B cell (primary cell): Measurements from ENCODE around the gene UBE2L5. TPM values are rescaled to one million over a fixed set of nuclear protein-coding genes. Genes with fewer than 3 reads are reported as not detected.

Experiments used
- ATAC-seq: fragments of 200-7000 bp; cut with Tn5 transposase; one replicate; pipeline ENCODE4 v1.10.0; 2021; ENCODE audit warnings: low read depth, mild to moderate bottlenecking, moderate number of reproducible peaks, moderate library complexity
- CTCF ChIA-PET: fragments of 350-600 bp; sonication (Branson Sonifier 250); formaldehyde crosslinking; loops from one replicate; lab custom pipeline; 2021; ENCODE audit warnings: antibody characterized with exemption, inconsistent platforms; lab: Charles Lee
- POLR2A ChIA-PET: fragments of 350-600 bp; sonication (Branson Sonifier 250); formaldehyde crosslinking; loops from one replicate; lab custom pipeline; 2021; ENCODE audit warnings: antibody characterized with exemption; lab: Charles Lee
- DNase-seq: peaks from one replicate; pipeline ENCODE4 v3.0.0; 2013
- H2AFZ ChIP-seq: 2 replicates; pipeline ENCODE4 v1.6.1; 2012; ENCODE audit warnings: mild to moderate bottlenecking, low read depth, low read length; ENCODE audit not compliant: insufficient read depth, poor library complexity, severe bottlenecking
- H3K27ac ChIP-seq, 2 donors: 1 replicate in 1 of 2; 2 replicates in 1 of 2; pipeline ENCODE4 v1.5.1; 2012 to 2013; ENCODE audit warnings: low read length in 2 of 2, mild to moderate bottlenecking in 2 of 2, moderate library complexity in 1 of 2
- H3K27me3 ChIP-seq, 4 experiments: fragments of 200-600 bp in 1 of 4; sonication (generic) in 1 of 4; replicated peaks in 1 of 4; 1 replicate in 2 of 4; 2 replicates in 2 of 4; pipeline versions ENCODE4 v1.6.1 to v1.7.0; 2013 to 2016; ENCODE audit warnings: low read length in 3 of 4, mild to moderate bottlenecking in 2 of 4, mixed read lengths in 1 of 4, moderate library complexity in 1 of 4; ENCODE audit not compliant: insufficient read depth in 4 of 4, control insufficient read depth in 3 of 4; ENCODE audit errors: control extremely low read depth in 1 of 4
- H3K36me3 ChIP-seq, 2 experiments: replicated peaks in 1 of 2; 1 replicate in 1 of 2; 2 replicates in 1 of 2; pipeline versions ENCODE4 v1.6.1 to v1.7.1; 2013; ENCODE audit warnings: low read length in 1 of 2; ENCODE audit not compliant: insufficient read depth in 2 of 2, control insufficient read depth in 1 of 2; ENCODE audit errors: control extremely low read depth in 1 of 2, extremely low read depth in 1 of 2
- H3K4me1 ChIP-seq, 2 donors: fragments of 200-600 bp in 1 of 2; sonication (generic) in 1 of 2; 1 replicate in 1 of 2; 2 replicates in 1 of 2; pipeline versions ENCODE4 v1.5.1 to v1.6.1; 2013 to 2017; ENCODE audit warnings: low read length in 2 of 2; ENCODE audit not compliant: control insufficient read depth in 2 of 2, insufficient read depth in 2 of 2
- H3K4me2 ChIP-seq: replicated peaks from 2 replicates; pipeline ENCODE3; 2012; ENCODE audit warnings: mild to moderate bottlenecking, low read depth, low read length; ENCODE audit not compliant: poor library complexity, severe bottlenecking
- H3K4me3 ChIP-seq, 5 experiments: fragments of 200-600 bp in 1 of 5; sonication (generic) in 1 of 5; 1 replicate in 3 of 5; 2 replicates in 2 of 5; pipeline versions ENCODE4 v1.5.1 to v1.7.0; 2011 to 2016; ENCODE audit warnings: low read length in 4 of 5, mild to moderate bottlenecking in 4 of 5, low read depth in 2 of 5, control low read depth in 1 of 5, moderate library complexity in 1 of 5; ENCODE audit not compliant: insufficient read depth in 1 of 5; ENCODE audit errors: control extremely low read depth in 1 of 5, extremely low read depth in 1 of 5
- H3K79me2 ChIP-seq: fragments of 200-600 bp; sonication (generic); one replicate; pipeline ENCODE4 v1.6.0; 2016; ENCODE audit warnings: low read length; ENCODE audit not compliant: control insufficient read depth, insufficient read depth
- H3K9ac ChIP-seq: fragments of 200-600 bp; sonication (generic); 2 replicates; pipeline ENCODE4 v1.6.1; 2017; ENCODE audit warnings: mild to moderate bottlenecking, low read length, moderate library complexity
- H3K9me3 ChIP-seq, 3 donors: one replicate each; pipeline versions ENCODE4 v1.6.1 to v1.7.1; 2013; ENCODE audit warnings: low read length in 2 of 3; ENCODE audit not compliant: control insufficient read depth in 2 of 3, insufficient read depth in 1 of 3; ENCODE audit errors: control extremely low read depth in 1 of 3
- H4K20me1 ChIP-seq: 2 replicates; pipeline ENCODE4 v1.6.0; 2012; ENCODE audit warnings: mild to moderate bottlenecking, low read length; ENCODE audit not compliant: insufficient read depth, control insufficient read depth, poor library complexity, severe bottlenecking
- H3K27ac Mint-ChIP-seq: one replicate; pipeline ENCODE4 v1.8.0; 2021; ENCODE audit warnings: mixed read lengths
- H3K27me3 Mint-ChIP-seq: one replicate; pipeline ENCODE4 v1.8.0; 2021; ENCODE audit warnings: mixed read lengths
- H3K4me1 Mint-ChIP-seq: one replicate; pipeline ENCODE4 v1.8.0; 2021; ENCODE audit warnings: mixed read lengths
- H3K4me3 Mint-ChIP-seq: one replicate; pipeline ENCODE4 v1.8.0; 2021; ENCODE audit warnings: mixed read lengths
- H3K9me3 Mint-ChIP-seq: one replicate; pipeline ENCODE4 v1.8.0; 2022; ENCODE audit warnings: mixed read lengths; ENCODE audit not compliant: insufficient read depth
- EZH2 ChIP-seq: IDR thresholded peaks from 2 replicates; pipeline ENCODE4 v1.6.1; 2012; ENCODE audit warnings: borderline replicate concordance, low read depth, mild to moderate bottlenecking, moderate library complexity, low read length; ENCODE audit not compliant: insufficient read depth, poor library complexity, severe bottlenecking
- WGBS: methylation state at CpG from one replicate; pipeline ENCODE4 v1.1.5; 2013; ENCODE audit warnings: missing lambda C conversion rate; ENCODE audit not compliant: insufficient coverage; 5-methylcytosine and 5-hydroxymethylcytosine counted together
- intact Hi-C: fragments of 100-400 bp; cut with micrococcal nuclease; formaldehyde crosslinking; loops from one replicate; pipeline ENCODE4 v1.10.0; 2022
- polyA plus RNA-seq: library from polyadenylated mRNA; depleted of rRNA; stranded (reverse); fragments of >200 nt; gene quantifications from 2 replicates; pipeline ENCODE4 v1.2.3, GENCODE V29; 2012
- total RNA-seq, 2 donors: library from RNA; stranded (reverse); fragments of 120-200 nt in 1 of 2; gene quantifications; 1 replicate in 1 of 2; 2 replicates in 1 of 2; pipeline versions ENCODE4 v1.2.3 to v1.2.4, GENCODE V29; 2013 to 2022
- TF ChIP-seq, protein P1 (sequence below): fragments of 200-600 bp; IDR thresholded peaks from one replicate; pipeline ENCODE4 v1.8.0; 2022; ENCODE audit warnings: antibody characterized with exemption, mild to moderate bottlenecking

UBE2L5 gene
- total and polyA plus RNA-seq, 2 donors (not counting 1 experiment from before 2014, with no cell fraction given): 0.16 to 0.57 TPM

DNA sequence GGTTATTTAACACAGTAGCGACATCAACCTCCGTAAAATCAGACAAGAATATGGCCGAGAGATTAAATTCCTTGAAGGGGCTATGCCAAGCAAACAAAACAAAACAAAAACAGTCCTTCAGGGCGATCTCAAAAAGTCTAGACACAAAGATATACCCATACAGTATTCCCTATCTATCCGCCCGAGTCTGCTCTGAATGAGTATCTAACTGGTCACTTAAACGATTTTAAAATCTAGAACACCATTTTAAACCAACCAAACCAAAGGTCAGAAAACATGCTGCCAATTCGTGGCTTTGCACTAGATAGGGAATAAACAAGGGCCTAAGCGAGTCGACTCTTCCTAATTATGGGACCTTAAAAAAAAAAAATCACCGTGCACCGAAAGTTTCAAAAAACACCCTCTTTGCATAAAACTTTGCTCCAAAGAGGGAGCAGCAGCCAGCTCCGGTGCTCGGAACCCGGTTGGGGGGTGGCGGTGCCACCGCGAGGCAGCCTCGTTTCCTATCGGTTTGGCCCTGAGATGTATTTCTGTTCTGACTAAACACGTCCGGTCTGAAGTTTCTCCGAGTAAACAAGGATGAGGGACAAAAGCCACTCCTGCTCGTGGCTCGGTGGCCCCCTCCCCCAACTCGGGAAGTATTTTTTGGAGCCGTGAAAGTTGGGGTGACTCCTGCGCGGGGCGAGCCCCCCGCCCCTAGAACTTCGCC, 41.6 kb downstream of the UBE2L5 start:
- DNase-seq: peak; percentile 84
- ChIA-PET CTCF (interaction anchor here (0.8 to 1.0 kb wide), 3 partner anchors 57 to 332 kb away, joined by 3 read pairs; no protein-coding TSS in a partner anchor), POLR2A (interaction anchor here (0.7 to 2.9 kb wide), 7 partner anchors 21 to 332 kb away, joined by 3 to 33 read pairs (median 4); partner anchors contain the start of genes UBE2L5 and USPL1)
- Histone ChIP-seq H3K9ac (peak overlapping the region; percentile 84), H3K4me3 (peak overlapping the region; percentile 76 to 90 (median 78)), H3K9me3 (no peaks in the 10 kb centered on the region), H3K27me3 (no peaks in the 10 kb centered on the region), H3K4me2 (peak overlapping the region; percentile 83), H3K36me3 (peaks cover 1 to 29% of the 10 kb centered on the region in 2 experiments), H4K20me1 (peaks cover 10% of the 10 kb centered on the region), H3K27ac (peak overlapping the region; percentile 91), H3K79me2 (peaks cover 38% of the 10 kb centered on the region), H2AFZ (peak overlapping the region; percentile 76), H3K4me1 (peaks cover 33 to 44% of the 10 kb centered on the region in 2 donors)
- H3K27me3 Mint-ChIP-seq: no peaks in the 10 kb centered on the region
- peak overlapping the region; percentile 88 for H3K4me3 Mint-ChIP-seq
- H3K4me1 Mint-ChIP-seq: peaks cover 44% of the 10 kb centered on the region
- 0% methylated on average over 31 of the region's 32 CpGs for WGBS
- peak; percentile 7 for ATAC-seq
- peak overlapping the region; percentile 97 for H3K27ac Mint-ChIP-seq
- no peak for TF ChIP-seq EZH2
- TF ChIP-seq, protein P1, sequence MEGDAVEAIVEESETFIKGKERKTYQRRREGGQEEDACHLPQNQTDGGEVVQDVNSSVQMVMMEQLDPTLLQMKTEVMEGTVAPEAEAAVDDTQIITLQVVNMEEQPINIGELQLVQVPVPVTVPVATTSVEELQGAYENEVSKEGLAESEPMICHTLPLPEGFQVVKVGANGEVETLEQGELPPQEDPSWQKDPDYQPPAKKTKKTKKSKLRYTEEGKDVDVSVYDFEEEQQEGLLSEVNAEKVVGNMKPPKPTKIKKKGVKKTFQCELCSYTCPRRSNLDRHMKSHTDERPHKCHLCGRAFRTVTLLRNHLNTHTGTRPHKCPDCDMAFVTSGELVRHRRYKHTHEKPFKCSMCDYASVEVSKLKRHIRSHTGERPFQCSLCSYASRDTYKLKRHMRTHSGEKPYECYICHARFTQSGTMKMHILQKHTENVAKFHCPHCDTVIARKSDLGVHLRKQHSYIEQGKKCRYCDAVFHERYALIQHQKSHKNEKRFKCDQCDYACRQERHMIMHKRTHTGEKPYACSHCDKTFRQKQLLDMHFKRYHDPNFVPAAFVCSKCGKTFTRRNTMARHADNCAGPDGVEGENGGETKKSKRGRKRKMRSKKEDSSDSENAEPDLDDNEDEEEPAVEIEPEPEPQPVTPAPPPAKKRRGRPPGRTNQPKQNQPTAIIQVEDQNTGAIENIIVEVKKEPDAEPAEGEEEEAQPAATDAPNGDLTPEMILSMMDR: no peak
- no peaks in the 10 kb centered on the region for H3K9me3 Mint-ChIP-seq
- intact Hi-C loops: loop anchor here (1.0 to 10.0 kb wide), 8 partner anchors 19 to 701 kb away; partner anchors contain the start of genes HSPH1, KATNAL1, UBE2L5 and UBL3
